Left lobe of liver (tissue), 2 donors: ENCODE data around the gene ZCCHC9. TPM values are rescaled to one million over a fixed set of nuclear protein-coding genes. Genes with fewer than 3 reads are reported as not detected.
"Not testable (repeated sequence)": the region's sequence is repeated elsewhere in the genome, so short reads cannot be mapped to it uniquely, and the experiment has no call there.

ENCODE experiments used
- ATAC-seq: fragments of 200-7000 bp; cut with Tn5 transposase; one replicate; pipeline ENCODE4 v1.9.1; 2020; ENCODE audit warnings: mild to moderate bottlenecking, moderate library complexity
- DNase-seq: peaks from one replicate; pipeline ENCODE4 v3.0.0-alpha.2; 2020; ENCODE audit warnings: low spot score
- total RNA-seq: library from RNA; stranded (reverse); gene quantifications from one replicate; pipeline ENCODE4 v1.2.1, GENCODE V29; 2021
- donor health status: DM: no; HTN: no; CAD: no; lungs with moderate emphysema.
- donor health status: DM: no; HTN: yes; CAD: no.

ZCCHC9 gene
- total RNA-seq, 1 donor from 2014 or later: 12.2 TPM

GRCh38 chr5:81303563-81303962 is 2.2 kb downstream of the ZCCHC9 start:
- ATAC-seq (no peak), DNase-seq (no peak)

- DNase-seq: no peak
- no peak for ATAC-seq
These were observed 4.4 kb downstream of the ZCCHC9 start for GRCh38 chr5:81305785-81306184.

DNA sequence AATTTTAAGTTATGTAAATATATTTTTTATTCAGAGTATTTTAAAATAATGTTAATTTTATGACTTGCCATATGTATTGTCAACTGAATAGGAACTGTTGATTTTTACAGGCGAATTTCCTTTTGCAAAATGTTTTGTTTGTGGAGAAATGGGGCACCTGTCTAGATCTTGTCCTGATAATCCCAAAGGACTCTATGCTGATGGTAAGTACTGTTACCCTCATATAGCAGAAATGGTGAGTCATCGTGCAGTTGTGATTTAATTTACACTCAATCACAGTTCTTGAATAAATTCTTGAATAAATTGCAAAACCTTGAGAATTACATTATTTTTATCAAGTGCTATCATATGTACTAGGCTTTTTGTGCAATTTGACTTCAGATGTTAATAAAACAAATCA is 7.4 kb downstream of the ZCCHC9 start:
- ATAC-seq (no peak), DNase-seq (no peak)

DNA sequence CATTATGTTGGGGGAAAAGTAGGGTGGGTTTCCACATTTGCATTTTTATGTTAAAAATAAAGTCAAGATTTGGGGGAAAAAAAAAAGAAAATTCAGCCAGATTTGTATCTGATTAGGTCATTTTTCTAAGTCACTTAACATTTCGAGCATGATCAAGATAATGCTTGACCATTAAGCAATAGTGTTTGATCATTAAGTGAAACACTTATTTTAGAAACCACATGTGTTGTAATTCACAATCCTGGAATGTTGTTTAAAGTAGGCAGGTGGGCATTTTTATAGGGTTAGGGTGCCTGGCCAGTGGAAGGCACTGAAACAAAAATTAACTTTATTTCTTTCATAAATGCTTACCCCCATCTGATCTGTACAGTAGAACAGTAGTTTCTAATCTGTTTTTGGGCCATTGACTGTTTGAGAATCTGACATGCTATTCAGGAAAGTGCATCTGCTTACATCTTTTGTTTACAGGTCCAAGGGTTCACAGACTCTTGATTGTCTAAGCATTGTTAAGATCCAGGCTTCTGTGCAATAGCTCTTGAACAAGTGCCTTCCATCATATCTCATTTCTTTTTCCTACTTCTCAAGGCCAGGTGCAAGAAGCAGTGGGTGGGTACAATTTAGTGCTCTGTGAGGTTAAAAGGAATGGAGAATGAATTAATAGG is 9.1 kb downstream of the ZCCHC9 start:
- DNase-seq: no peak
- peak; percentile 69 for ATAC-seq

- ATAC-seq: no peak
- DNase-seq: no peak
These were observed 11.9 kb downstream of the ZCCHC9 start for GRCh38 chr5:81313278-81313677.

DNA sequence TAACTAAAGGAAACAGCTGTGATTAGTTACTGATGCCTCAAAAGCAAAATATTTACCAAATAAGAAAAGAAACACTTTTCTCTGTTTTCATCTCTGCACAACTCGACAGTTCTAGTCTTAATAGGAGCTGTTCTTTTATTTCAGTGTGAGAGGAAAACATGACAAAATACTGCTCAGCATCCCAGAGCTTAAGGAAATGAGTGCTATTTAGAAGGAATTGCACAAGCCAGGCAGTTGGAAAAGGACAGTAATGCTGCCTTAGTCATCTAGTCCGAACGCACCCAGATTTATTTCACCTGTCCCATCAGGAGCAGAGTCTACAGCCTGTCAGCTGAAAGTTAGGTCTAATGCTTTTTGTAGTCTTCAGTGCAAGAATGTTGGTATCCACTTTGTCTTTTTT is 12.3 kb downstream of the ZCCHC9 start:
- no peak for ATAC-seq
- DNase-seq: no peak

GRCh38 chr5:81314581-81314980 is 13.2 kb downstream of the ZCCHC9 start:
- DNase-seq (no peak), ATAC-seq (no peak)

GRCh38 chr5:81315336-81315735 is 13.9 kb downstream of the ZCCHC9 start:
- DNase-seq (no peak), ATAC-seq (no peak)

- no peak for DNase-seq
- ATAC-seq: no peak
These were observed 14.4 kb downstream of the ZCCHC9 start for GRCh38 chr5:81315830-81316229.

DNA sequence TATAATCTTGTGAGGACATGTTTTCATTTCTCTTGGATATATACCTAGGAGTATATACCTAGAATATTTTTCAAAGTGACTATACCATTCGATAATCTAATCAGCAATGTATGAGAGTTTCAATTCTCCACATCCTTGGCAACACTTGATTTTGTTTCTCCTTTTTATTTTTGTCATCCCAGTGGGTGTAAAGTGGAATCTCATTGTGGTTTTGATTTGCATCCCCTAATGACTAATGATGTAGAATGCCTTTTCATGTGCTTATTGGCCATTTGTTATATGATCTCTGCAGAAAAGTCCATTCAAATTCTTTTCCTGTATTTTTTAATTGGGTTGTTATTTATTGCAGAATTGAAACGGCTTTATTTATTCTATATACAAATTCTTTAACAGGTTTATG is 15.2 kb downstream of the ZCCHC9 start:
- ATAC-seq (no peak), DNase-seq (no peak)

DNA sequence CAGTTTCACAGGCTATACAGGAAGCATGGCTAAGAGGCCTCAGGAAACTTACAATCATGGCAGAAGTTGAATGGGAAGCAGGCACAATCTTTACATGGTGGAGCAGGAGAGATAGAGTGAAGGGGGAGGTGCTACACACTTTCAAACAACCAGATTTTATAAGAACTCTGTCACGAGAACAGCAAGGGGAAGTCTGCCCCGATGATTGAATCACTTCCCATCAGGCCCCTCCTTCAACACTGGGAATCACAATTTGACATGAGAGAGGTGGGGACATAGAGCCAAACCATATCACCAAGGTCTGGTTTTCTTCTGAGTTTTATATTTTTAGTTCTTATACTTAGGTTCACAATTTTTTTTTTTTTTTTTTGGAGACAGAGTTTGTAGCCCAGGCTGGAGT is 16.1 kb downstream of the ZCCHC9 start:
- DNase-seq (no peak), ATAC-seq (no peak)

DNA sequence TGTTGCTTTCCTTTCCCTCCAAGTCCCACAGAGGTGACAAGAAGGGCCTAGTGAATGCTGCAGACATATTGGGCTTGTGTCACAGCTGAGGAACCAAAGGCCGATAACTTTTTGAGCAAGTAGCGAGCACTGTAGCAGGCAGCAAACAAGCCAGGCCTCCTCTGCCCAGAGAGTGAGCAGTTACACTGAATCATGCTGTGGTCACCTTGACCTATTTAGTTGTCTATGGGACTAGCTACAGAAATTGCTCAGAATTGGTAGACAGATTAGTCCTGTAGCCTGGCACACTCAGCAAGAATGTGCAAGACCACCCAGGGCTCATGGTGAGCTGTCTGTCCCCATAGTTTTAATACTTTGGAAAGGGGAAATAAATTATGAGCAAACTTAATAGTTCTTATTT is 25.2 kb downstream of the ZCCHC9 start:
- peak; percentile 13 for ATAC-seq
- no peak for DNase-seq

DNA sequence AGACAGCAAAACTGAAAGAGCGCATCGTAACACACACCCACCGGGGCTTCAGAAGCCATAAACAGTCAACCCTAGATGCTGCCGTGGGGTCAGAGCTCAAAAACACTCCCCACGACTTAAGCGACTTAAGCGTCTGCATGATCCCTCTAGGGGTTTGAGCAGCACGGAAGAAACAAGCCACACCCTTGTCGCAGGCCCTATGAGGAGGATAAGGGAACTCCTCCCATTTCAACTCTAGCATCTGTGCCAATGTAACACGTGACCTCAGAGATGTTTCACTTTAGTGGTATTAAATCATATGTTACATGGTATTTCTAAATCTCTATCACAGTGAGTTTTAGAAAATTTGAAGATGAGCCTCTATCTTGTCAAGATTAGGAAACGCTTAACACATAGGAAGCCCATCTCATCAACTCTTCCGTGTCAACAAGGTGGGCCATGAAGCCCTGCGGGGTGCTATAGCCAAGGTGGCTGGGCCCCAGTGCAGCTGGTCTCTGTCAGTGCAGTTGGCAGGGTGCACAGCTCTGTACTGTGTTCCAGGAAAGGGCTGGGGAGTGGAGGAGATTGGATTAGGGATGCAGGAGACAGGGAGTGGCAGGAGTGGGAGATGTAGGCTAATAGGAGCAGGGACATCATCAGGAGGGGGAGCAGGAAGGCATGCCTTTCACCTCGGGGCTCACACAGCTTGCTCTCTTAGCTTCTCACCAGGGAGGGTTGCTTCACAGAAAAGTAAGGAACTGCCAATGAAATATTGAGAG is 33.1 kb downstream of the ZCCHC9 start:
- DNase-seq: no peak
- peak; percentile 16 for ATAC-seq

- ATAC-seq: no peak
- DNase-seq: no peak
These were observed 34.6 kb downstream of the ZCCHC9 start for GRCh38 chr5:81335946-81336345.

DNA sequence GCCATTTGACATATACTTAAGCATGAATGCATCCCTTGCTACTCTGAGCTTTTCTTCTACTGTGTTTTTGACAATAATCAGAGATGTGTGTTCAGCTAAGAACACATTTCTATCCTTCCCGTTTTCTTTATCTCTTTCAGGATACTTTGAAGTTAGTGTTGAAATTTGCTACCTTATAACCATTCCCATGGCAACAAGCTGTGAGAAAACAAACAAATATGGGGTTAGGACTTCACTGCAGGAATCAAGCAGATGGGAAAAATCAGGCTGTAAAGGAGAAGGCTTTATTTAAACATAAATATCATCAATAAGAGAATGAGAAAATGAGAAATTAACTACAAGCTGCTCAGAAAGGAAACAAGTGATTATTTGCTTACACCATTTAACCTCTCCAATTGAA is 35.2 kb downstream of the ZCCHC9 start:
- no peak for DNase-seq
- ATAC-seq: no peak

- ATAC-seq (peak; percentile 19), DNase-seq (no peak)
These were observed 36.4 kb downstream of the ZCCHC9 start for GRCh38 chr5:81337803-81338202.

DNA sequence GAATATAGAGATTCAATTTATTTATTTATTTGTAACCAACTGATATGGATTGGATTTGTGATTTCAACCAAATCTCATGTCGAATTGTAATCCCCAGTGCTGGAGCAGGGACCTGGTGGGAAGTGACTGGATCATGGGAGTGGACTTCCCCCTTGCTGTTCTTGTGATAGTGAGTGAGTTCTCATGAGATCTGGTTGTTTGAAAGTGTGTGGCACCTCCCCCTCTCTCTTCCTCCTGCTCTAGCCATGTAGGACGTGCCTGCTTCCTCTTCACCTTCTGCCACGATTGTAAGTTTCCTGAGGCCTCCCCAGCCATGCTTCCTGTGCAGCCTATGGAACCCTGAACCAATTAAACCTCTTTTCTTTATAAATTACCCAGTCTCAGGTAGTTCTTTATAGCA is 36.8 kb downstream of the ZCCHC9 start:
- ATAC-seq, DNase-seq: not testable (repeated sequence)

GRCh38 chr5:81344736-81345135 is 43.3 kb downstream of the ZCCHC9 start:
- no peak for DNase-seq

GRCh38 chr5:81345411-81346003 is 44.1 kb downstream of the ZCCHC9 start:
- DNase-seq: no peak
- peak; percentile 56 for ATAC-seq

More at GRCh38 chr5:81344736-81345135, 43.3 kb downstream of the ZCCHC9 start:
- peak; percentile 72 for ATAC-seq

DNA sequence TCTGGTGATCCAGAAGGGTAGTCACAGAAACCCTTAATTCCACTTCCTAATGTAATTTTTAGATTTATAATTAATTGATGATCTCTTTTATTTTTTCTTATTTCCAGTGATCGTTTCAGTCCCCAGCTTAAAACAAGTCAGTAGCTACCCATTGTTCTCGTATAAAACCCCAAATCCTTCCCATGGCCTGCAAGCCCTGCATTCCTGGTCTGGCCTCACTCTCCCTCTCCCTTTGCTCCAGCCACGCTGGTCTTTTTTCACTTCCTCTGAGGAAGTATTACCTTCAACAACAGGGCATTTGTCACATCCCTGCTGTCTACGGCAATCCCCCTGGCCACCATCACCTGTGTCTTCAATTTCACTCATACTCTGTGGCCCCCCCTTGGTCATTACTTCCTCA is 47.8 kb downstream of the ZCCHC9 start:
- ATAC-seq (no peak), DNase-seq (no peak)

- DNase-seq: no peak
These were observed 49.1 kb downstream of the ZCCHC9 start for GRCh38 chr5:81350507-81350906.

GRCh38 chr5:81353189-81353588 is 51.8 kb downstream of the ZCCHC9 start:
- no peak for DNase-seq
- peak; percentile 71 for ATAC-seq

More at GRCh38 chr5:81350507-81350906, 49.1 kb downstream of the ZCCHC9 start:
- ATAC-seq: no peak
